Fibroblast of lung (primary cell): ENCODE data around the gene DNMT1.

Source experiments
- EZH2 ChIP-seq: IDR thresholded peaks from 2 replicates; pipeline ENCODE4 v1.5.1; 2012; ENCODE audit warnings: low read length, control low read depth, mild to moderate bottlenecking; ENCODE audit errors: missing control alignments
- TF ChIP-seq, protein P1 (sequence below), 2 donors: IDR thresholded peaks in 1 of 2; conservative IDR thresholded peaks in 1 of 2; 1 replicate in 1 of 2; 2 replicates in 1 of 2; pipeline ENCODE4 v1.5.1; 2011 to 2012; ENCODE audit warnings: low read length in 2 of 2, control low read depth in 1 of 2, inconsistent platforms in 1 of 2, low read depth in 1 of 2, mild to moderate bottlenecking in 1 of 2

DNA sequence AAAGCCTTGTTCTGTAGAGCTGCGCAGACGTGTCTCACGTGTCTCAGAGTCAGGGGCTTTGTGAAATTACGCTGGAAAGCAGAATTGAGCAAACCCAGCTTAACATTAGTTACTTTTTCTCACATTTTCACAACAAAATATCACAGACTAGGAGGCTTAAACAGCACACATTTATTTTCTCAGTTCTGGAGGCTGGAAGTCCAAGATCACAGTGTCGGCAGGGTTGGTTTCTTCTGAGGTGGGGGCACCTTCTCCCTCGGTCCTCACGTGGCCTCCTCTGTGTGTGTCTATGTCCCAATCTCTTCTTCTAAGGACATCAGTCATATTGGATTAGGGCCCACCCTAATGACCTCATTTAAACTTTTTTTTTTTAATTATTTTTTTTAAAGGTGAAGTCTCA, 70.3 kb downstream of the DNMT1 start:
- TF ChIP-seq EZH2 = no peak
- TF ChIP-seq, protein P1, sequence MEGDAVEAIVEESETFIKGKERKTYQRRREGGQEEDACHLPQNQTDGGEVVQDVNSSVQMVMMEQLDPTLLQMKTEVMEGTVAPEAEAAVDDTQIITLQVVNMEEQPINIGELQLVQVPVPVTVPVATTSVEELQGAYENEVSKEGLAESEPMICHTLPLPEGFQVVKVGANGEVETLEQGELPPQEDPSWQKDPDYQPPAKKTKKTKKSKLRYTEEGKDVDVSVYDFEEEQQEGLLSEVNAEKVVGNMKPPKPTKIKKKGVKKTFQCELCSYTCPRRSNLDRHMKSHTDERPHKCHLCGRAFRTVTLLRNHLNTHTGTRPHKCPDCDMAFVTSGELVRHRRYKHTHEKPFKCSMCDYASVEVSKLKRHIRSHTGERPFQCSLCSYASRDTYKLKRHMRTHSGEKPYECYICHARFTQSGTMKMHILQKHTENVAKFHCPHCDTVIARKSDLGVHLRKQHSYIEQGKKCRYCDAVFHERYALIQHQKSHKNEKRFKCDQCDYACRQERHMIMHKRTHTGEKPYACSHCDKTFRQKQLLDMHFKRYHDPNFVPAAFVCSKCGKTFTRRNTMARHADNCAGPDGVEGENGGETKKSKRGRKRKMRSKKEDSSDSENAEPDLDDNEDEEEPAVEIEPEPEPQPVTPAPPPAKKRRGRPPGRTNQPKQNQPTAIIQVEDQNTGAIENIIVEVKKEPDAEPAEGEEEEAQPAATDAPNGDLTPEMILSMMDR (conservative IDR thresholded peaks at IDR 0.05 in 1 of 2, IDR thresholded peaks at IDR 0.05 in 1 of 2; ENCODE audit: low read depth in 1 of 2, low read length in 2 of 2) = no peak
